A673 (cell line): Measurements from ENCODE around the gene NEK5. TPM values are rescaled to one million over a fixed set of nuclear protein-coding genes. Genes with fewer than 3 reads are reported as not detected.

ENCODE experiments used
- BruUV-seq: library from RNA; stranded (reverse); fragments of 400-500 nt; replicated peaks from 2 replicates; lab custom pipeline; 2021; lab: Mats Ljungman, UMichigan
- CTCF ChIA-PET: fragments of 300-600 bp; sonication (Branson Sonifier 250); formaldehyde crosslinking; loops from one replicate; lab custom pipeline; 2022; ENCODE audit warnings: antibody characterized with exemption; lab: Charles Lee
- POLR2A ChIA-PET: fragments of 300-600 bp; sonication (Branson Sonifier 250); formaldehyde crosslinking; loops from one replicate; lab custom pipeline; 2022; ENCODE audit warnings: antibody characterized with exemption; ENCODE audit not compliant: low non-redundant PET; lab: Charles Lee
- DNase-seq: peaks from one replicate; pipeline ENCODE4 v3.0.0-alpha.2; 2015; ENCODE audit warnings: low spot score
- H3K27ac ChIP-seq: fragments of 200-600 bp; sonication (generic); 2 replicates; pipeline ENCODE4 v1.5.1; 2016; ENCODE audit warnings: mixed run types, low read depth, mild to moderate bottlenecking, mixed read lengths, antibody characterized with exemption, low read length; ENCODE audit not compliant: poor library complexity, severe bottlenecking
- H3K27me3 ChIP-seq: fragments of 200-600 bp; sonication (generic); replicated peaks from 2 replicates; pipeline ENCODE4 v1.6.1; 2017; ENCODE audit warnings: mixed run types, low read depth, mild to moderate bottlenecking, mixed read lengths, antibody characterized with exemption, low read length; ENCODE audit not compliant: insufficient read depth, poor library complexity
- H3K36me3 ChIP-seq: fragments of 200-600 bp; sonication (generic); 2 replicates; pipeline ENCODE4 v1.6.1; 2016; ENCODE audit warnings: mixed run types, mild to moderate bottlenecking, mixed read lengths, antibody characterized with exemption, low read length; ENCODE audit not compliant: insufficient read depth, poor library complexity, severe bottlenecking
- H3K4me1 ChIP-seq: fragments of 200-600 bp; sonication (generic); 2 replicates; pipeline ENCODE4 v1.6.1; 2017; ENCODE audit warnings: mixed run types, mild to moderate bottlenecking, mixed read lengths, antibody characterized with exemption, low read length; ENCODE audit not compliant: insufficient read depth, poor library complexity, severe bottlenecking
- H3K4me3 ChIP-seq: fragments of 200-600 bp; sonication (generic); 2 replicates; pipeline ENCODE4 v1.5.1; 2016; ENCODE audit warnings: low read depth, mixed run types, mild to moderate bottlenecking, mixed read lengths, low read length; ENCODE audit not compliant: poor library complexity, severe bottlenecking
- H3K9me3 ChIP-seq: fragments of 200-600 bp; sonication (generic); 2 replicates; pipeline ENCODE4 v1.6.1; 2016; ENCODE audit warnings: mixed run types, low read depth, mild to moderate bottlenecking, mixed read lengths, antibody characterized with exemption, low read length; ENCODE audit not compliant: poor library complexity, severe bottlenecking
- CTCF ChIP-seq: fragments of 300-800, 200-600 bp; sonication (generic); conservative IDR thresholded peaks from 2 replicates; pipeline ENCODE4 v1.5.1; 2017; ENCODE audit warnings: low read depth, mild to moderate bottlenecking, antibody characterized with exemption, low read length, moderate library complexity, mixed read lengths
- EZH2 ChIP-seq: fragments of 200-600 bp; sonication (generic); IDR thresholded peaks from 2 replicates; pipeline ENCODE4 v1.6.1; 2017; ENCODE audit warnings: borderline replicate concordance, low read depth, mild to moderate bottlenecking, mixed read lengths, antibody characterized with exemption, low read length; ENCODE audit not compliant: poor library complexity, severe bottlenecking
- intact Hi-C: fragments of 100-400 bp; cut with micrococcal nuclease; formaldehyde crosslinking; loops from one replicate; pipeline ENCODE4 v1.10.0; 2022; ENCODE audit not compliant: unreplicated experiment
- total RNA-seq: library from RNA; stranded (reverse); gene quantifications from 2 replicates; pipeline ENCODE4 v1.2.3, GENCODE V29; 2021

The NEK5 gene
- total RNA-seq, 1 experiment from 2014 or later: not detected

- BruUV-seq: no TSS peak
- Histone ChIP-seq H3K27me3 (no peaks in the 10 kb centered on the region), H3K4me3 (no peak overlapping the region), H3K9me3 (no peaks in the 10 kb centered on the region), H3K27ac (no peak overlapping the region), H3K4me1 (peaks cover 22% of the 10 kb centered on the region), H3K36me3 (no peaks in the 10 kb centered on the region)
- no peak for TF ChIP-seq EZH2
- TF ChIP-seq CTCF: no peak
- CTCF ChIA-PET: no interaction called here
- intact Hi-C loops: no loop called here
- POLR2A ChIA-PET: interaction anchor here (0.7 kb wide), 2 partner anchors 204 to 300 kb away, joined by 3 read pairs; no protein-coding TSS in a partner anchor
- DNase-seq: no peak
These were observed 31.2 kb upstream of the NEK5 start for GRCh38 chr13:52160053-52160452.

- peak within 1 kb of the TSS; percentile 61 for H3K4me3 ChIP-seq
- ChIA-PET POLR2A (interaction anchor here (0.7 kb wide), 2 partner anchors 203 to 299 kb away, joined by 3 read pairs; no protein-coding TSS in a partner anchor), CTCF (no interaction called here)
- H3K27ac ChIP-seq: peak within 1 kb of the TSS; percentile 70
- H3K27me3 ChIP-seq: no peaks in the 10 kb centered on the region
- H3K9me3 ChIP-seq: no peaks in the 10 kb centered on the region
- intact Hi-C loops: no loop called here
- peak; percentile 77 for DNase-seq
- BruUV-seq: no TSS peak
- peaks cover 22% of the 10 kb centered on the region for H3K4me1 ChIP-seq
- H3K36me3 ChIP-seq: no peaks in the 10 kb centered on the region
- TF ChIP-seq EZH2 (no peak), CTCF (no peak)
These were observed 30.5 kb upstream of the NEK5 start, which contains the start of gene NEK3 for GRCh38 chr13:52159159-52159982. NEK3 (minus strand) TSS chr13:52159597; CDS start chr13:52156191, 3,406 bp downstream.

- Histone ChIP-seq H3K27ac (peak overlapping the region; percentile 70), H3K9me3 (no peaks in the 10 kb centered on the region), H3K4me1 (peaks cover 22% of the 10 kb centered on the region), H3K36me3 (no peaks in the 10 kb centered on the region), H3K4me3 (peak overlapping the region; percentile 61), H3K27me3 (no peaks in the 10 kb centered on the region)
- no peak for TF ChIP-seq EZH2
- TF ChIP-seq CTCF: no peak
- intact Hi-C loops: no loop called here
- ChIA-PET POLR2A (no interaction called here), CTCF (no interaction called here)
- BruUV-seq: no TSS peak
- DNase-seq: peak; percentile 37
These were observed 29.8 kb upstream of the NEK5 start for GRCh38 chr13:52158629-52159158.
